GM06990 (cell line): ENCODE measurements around the gene PRKCB.

Experiments
- DNase-seq: peaks from one replicate; pipeline ENCODE4 v3.0.0-alpha.2; 2011; ENCODE audit not compliant: insufficient read length; ENCODE audit errors: extremely low read depth
- H3K27me3 ChIP-seq: replicated peaks from 2 replicates; pipeline ENCODE4 v1.6.0; 2011; ENCODE audit warnings: low read length; ENCODE audit not compliant: control insufficient read depth, insufficient read depth
- H3K36me3 ChIP-seq: 2 replicates; pipeline ENCODE4 v1.5.1; 2011; ENCODE audit warnings: low read length; ENCODE audit not compliant: control insufficient read depth, insufficient read depth
- H3K4me3 ChIP-seq: replicated peaks from 2 replicates; pipeline ENCODE4 v1.5.1; 2011; ENCODE audit warnings: low read depth, mild to moderate bottlenecking, control low read depth, low read length
- CTCF ChIP-seq: IDR thresholded peaks from 2 replicates; pipeline ENCODE4 v1.5.1; 2011; ENCODE audit warnings: low read length, control low read depth, mild to moderate bottlenecking, inconsistent platforms; ENCODE audit not compliant: insufficient read depth, poor library complexity, severe bottlenecking

Gene PRKCB

GRCh38 chr16:23801378-23801777 is 34.4 kb upstream of the PRKCB start:
- TF ChIP-seq CTCF, result peak; percentile 81
- DNase-seq, result peak; percentile 18
- H3K36me3 ChIP-seq, result no peaks in the 10 kb centered on the region
- no peaks in the 10 kb centered on the region for H3K27me3 ChIP-seq
- no peak overlapping the region for H3K4me3 ChIP-seq

GRCh38 chr16:23802776-23803175 is 33.0 kb upstream of the PRKCB start:
- Histone ChIP-seq H3K36me3 (no peaks in the 10 kb centered on the region), H3K27me3 (no peaks in the 10 kb centered on the region), H3K4me3 (no peak overlapping the region)
- no peak for DNase-seq
- TF ChIP-seq CTCF, result no peak

- peak; percentile 65 for DNase-seq
- Histone ChIP-seq H3K4me3 (0 out of 2 replicates have a peak overlapping the region, but pooled peaks have one; percentile 4), H3K36me3 (no peaks in the 10 kb centered on the region), H3K27me3 (no peaks in the 10 kb centered on the region)
- TF ChIP-seq CTCF, result peak; percentile 91
Measured at GRCh38 chr16:23803591-23804123, 32.1 kb upstream of the PRKCB start.

- no peaks in the 10 kb centered on the region for H3K27me3 ChIP-seq
Measured at GRCh38 chr16:23807028-23807427, 28.8 kb upstream of the PRKCB start.

GRCh38 chr16:23821467-23821866 is 14.3 kb upstream of the PRKCB start:
- TF ChIP-seq CTCF, result no peak
- no peak for DNase-seq
- no peaks in the 10 kb centered on the region for H3K36me3 ChIP-seq
- H3K27me3 ChIP-seq, result no peaks in the 10 kb centered on the region; the same call in 1 of the 2 replicates
- no peak overlapping the region for H3K4me3 ChIP-seq

More at GRCh38 chr16:23807028-23807427, 28.8 kb upstream of the PRKCB start:
- no peak for TF ChIP-seq CTCF
- no peak for DNase-seq
- Histone ChIP-seq H3K4me3 (no peak overlapping the region), H3K36me3 (no peaks in the 10 kb centered on the region)
